GM19043 (cell line): ENCODE measurements around the gene SOAT1.
"Not testable (repeated sequence)": the region's sequence is repeated elsewhere in the genome, so short reads cannot be mapped to it uniquely, and the experiment has no call there.

Experiments
- ATAC-seq: cut with Tn5 transposase; IDR thresholded peaks from one replicate; pipeline ENCODE4 v1.9.1; 2021; ENCODE audit warnings: low read depth; ENCODE audit not compliant: unreplicated experiment

Gene SOAT1

DNA sequence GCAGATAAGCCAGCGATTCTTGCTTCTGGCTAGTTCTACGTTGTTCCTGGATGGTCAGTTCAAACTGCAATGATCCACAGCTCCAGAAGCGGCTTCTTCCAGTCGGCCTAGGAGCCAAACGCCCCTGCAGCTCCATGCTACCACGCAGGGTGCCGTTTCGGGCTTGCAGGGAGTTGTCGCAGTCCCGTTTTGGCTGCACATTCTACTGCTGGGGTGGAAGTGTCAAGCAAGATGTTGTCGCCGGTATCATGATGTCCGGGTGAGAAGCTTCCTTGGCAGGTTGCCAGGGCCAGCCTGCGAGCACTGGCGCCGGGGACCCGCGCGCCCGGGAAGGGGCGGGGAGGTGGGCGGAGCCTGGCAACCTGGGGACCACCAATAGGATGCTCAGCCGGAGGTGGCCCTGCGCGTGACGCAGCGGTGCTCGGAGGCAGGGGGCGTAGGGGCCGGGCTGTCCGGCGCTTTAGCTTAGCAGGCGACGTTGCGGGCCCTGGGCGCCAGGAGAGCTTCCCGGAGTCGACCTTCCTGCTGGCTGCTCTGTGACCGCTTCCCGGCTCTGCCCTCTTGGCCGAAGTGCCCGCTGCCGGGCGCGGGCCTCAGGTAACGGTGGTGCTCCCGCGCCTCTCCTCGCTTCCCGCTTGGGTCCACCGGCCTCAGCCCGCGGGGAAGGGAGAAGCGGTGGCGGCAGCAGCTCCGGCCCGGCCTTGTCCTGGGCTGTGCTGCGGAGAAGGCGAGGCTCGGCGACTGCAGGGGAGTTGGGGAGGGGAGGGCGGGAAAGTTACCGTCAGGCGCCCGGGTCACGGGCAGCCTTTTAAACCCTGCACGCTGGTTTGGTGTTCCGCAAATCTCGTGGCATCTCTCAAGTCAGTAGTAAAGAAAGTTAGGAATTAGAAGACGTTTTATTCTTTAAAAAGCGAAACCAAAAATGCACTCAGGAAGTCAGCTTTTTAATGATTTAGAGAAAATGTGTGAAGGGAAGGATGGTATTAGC, at the start of gene SOAT1:
SOAT1 (plus strand) TSS at position 458 of the 988 bp plus-strand sequence. CDS start 8,888 bp downstream, outside the sequence.
- ATAC-seq: peak; percentile 90

DNA sequence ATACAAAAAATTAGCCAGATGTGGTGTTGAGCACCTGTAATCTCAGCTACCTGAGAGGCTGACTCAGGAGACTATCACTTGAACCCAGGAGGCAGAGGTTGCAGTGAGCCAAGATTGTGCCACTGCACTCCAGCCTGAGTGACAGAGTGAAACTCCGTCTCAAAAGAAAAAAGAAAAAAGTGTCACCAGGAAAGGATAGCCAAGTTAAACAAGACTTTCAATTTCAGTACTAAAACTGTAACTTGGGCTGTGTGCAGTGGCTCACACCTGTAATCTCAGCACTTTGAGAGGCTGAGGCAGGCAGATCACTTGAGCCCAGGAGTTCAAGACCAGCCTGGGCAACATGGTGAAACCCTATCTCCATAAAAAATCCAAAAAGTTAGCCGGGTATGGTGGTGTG, 48.2 kb upstream of the SOAT1 start:
- ATAC-seq: not testable (repeated sequence)

DNA sequence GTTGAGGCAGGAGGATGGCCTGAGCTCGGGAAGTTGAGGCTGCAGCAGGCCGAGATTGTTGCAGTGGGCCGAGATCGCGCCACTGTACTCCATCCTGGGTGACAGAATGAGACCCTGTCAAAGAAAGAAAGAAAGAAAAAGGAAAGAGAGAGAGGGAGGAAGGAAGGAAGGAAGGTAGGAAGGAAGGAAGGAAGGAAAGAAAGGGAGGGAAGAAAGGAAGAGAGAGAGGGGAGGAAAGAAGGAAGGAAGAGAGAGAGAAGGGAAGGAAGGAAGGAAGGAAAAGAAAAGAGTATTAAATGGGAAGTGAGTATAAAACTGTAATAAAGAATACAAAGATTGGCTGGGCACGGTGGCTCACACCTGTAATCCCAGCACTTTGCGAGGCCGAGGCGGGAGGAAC, 45.7 kb upstream of the SOAT1 start:
- no peak for ATAC-seq

DNA sequence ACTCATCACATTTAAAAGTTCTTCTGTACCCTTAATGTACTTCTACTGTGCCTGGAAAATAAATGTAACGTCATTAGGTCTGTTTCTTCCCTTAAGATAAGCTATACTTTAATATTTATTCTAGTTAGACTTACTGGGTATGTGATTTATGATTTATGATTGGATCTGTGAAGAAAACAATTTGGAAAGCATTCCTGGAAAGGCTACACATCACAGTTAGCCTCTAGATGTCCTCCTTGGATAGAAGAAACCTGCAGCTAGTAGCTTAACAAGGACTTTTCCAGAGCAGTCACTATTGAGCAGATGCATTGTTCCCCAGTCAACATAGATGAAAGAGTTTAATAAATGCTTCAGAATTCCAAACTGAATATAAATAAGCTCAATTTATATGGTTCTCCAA, 41.9 kb upstream of the SOAT1 start:
- no peak for ATAC-seq

DNA sequence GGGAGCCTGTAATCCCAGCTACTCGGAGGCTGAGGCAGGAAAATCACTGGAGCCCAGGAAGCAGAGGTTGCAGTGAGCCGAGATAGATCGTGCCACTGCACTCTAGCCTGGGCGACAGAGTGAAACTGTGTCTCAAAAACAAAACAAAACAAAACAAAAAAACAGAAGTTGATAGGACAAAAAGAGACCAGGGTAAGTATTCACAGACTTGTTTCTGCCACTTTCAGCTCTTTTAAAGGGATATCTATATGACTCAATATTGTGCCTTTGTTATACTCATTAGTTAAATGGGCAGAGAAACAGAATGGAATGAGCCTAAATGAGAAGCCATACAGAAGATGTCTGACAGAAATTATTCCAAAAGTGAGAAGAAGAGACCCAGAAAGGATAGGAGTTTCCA, 41.0 kb upstream of the SOAT1 start:
- no peak for ATAC-seq

DNA sequence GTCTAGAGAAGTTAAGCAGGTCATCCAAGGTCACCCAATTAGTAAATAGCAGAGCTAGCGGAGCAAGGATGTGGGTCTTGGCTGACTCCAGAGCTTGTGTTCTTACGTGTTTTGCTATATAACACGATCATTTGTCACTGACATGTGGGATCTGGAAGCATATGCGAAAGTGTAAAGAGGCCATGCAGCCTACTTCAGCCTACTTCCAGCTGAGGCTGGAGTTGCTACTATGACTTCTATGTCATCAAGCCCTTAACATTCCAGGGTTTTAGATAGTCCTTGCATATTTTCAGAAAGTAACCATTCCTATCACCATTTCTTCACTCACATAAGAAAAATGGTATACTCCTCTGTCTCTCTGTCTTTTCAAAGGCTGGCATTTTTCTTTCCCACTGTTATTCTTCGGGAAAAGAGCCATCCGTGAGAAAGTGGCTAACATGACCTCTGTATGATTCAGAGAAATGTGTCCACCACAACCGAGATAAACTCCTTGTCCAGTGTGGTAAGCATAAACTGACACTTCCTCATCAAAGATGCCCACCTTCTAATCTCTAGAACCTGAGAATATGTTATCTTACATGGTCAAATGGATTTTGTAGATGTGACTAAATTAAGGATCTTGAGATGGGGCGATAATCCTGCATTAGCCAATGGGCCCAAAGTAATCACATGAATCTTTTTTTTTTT, 40.2 kb upstream of the SOAT1 start:
- no peak for ATAC-seq

DNA sequence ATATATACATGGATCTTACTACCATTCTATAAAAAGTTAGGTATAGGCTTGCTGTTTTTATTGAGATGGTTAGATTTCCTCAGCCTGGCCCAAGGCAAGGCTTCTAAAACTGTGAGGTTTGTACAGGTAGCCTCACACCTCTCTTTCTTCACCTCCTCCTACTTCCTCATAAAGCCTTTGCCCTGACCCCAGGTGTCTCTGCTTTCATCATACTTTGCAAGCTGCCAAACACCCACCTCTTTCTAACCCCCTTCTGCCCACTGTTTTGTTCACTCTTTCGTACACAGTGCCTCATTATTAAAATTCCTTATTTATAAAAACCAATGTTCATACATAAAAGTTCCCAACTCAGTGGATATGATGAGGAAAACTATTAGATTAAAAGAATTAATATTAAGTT, 31.4 kb upstream of the SOAT1 start:
- no peak for ATAC-seq

DNA sequence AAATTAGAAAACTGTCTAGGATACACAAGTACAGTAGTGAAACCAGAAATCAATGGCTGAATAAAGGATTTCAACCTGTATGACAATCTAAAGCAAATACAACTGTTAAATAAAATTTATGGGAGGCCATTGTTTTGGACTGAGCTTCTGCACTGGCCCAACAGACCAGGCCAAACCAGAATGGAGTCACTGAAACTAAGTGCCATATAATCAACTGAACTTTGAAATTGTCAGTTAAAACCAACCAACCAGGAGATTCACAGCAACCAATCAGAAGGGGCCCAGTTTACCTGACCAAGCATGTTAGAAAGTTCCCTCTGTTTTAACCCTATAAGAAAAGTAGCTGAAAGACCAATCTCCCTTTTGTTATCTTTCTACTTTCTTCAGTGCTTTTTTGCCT, 30.5 kb upstream of the SOAT1 start:
- no peak for ATAC-seq

DNA sequence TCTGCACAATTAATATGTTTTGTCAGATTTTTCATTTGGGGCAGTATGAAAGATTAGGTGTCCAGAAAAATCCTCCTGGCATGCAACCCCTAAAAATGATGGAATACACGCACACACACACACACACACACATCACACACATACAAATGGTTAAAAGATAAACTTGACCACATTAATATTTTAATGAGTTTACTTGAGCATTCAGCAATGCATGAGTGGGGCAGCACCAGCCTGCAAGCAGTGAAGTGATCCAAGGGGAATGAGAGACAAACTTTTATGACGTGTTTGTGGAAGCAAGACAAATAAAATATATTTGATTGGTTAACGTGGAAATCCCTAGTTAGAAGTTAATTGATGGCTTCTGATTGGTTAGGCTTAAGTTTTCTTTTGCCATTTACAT, 29.1 kb upstream of the SOAT1 start:
- ATAC-seq: no peak

DNA sequence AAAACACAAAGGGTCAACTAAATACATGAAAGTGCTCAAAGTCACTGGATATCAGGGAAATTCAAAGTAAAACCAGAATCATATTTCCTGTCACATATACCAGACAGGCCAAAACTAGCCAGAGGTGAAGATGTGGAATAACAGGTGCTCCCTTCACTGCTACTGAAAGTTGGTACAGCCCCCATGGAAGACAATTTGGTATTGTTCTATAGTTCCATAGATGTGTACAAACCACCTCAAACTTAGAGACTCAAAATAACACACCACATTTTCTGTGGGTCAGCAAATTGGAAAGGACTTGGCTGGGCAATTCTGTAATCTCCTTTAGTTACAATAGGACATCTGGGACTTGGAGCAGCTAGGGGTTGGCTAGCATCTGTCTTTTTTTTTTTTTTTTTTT, 24.5 kb upstream of the SOAT1 start:
- ATAC-seq: no peak

DNA sequence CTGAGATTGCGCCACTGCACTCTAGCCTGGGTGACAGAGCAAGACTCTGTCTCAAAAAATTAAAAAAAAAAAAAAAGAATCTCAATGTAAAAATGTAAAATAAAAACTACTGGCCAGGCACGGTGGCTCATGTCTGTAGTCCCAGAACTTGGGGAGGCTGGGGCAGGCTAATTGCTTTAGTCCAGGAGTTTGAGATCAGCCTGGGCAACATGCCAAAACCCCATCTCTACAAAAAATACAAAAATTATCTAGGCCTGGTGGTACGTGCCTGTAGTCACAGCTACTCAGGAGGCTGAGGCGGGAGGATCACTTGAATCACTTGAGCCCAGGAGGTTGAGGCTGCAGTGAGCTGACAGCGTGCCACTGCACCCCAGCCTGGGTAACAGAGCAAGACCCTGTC, 19.2 kb upstream of the SOAT1 start:
- not testable (repeated sequence) for ATAC-seq

DNA sequence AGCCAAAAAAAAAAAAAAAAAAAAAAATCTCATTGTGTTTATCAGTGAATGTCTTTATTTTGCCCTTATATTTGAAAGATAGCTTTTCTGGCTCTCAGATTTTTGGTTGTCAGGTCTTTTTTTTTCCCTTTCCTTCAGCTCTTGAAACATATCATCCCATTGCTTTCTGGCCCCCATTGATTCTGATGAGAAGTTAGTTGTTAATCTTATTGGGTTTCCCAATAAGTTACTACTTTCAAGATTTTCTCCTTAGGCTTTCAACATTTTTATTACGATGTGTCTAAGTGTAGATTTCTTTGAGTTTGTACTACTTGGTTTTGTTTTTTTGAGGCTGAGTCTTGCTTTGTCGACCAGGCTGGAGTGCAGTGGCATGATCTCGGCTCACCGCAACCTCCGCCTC, 14.7 kb upstream of the SOAT1 start:
- no peak for ATAC-seq

DNA sequence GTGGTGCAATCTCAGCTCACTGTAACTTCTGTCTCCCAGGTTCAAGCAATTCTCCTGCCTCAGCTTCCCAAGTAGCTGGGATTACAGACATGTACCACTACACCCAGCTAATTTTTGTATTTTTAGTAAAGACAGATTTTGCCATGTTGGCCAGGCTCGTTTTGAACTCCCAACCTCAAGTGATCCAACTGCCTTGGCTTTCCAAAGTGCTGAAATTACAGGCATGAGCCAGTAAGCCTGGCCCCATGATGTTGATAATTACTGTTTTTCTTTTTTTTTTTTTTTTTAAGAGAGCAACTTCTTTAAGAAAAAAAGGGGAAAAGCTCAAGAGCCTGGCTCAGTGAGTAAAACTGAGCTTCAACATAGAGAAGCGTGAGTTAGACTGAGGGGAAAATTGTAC, 9.6 kb upstream of the SOAT1 start:
- no peak for ATAC-seq

DNA sequence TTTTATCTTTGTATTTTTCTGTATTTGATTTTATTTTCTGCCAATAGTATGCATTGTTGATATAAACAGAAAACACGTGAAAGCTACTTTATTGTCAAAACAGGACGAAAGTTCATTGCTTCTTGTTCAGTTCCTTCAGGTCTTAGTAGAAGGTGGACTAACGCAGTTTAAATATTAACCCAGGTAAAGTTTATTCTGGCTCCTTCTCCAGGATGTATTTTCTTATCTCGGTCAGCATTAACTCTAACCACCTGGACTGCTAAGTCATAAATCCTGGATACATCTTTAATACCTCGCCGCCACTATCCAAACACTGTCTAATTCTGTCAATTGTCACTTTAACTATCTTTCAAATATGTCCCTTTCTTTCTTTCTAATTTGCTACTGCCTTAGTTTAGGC, 5.7 kb upstream of the SOAT1 start:
- ATAC-seq: no peak

DNA sequence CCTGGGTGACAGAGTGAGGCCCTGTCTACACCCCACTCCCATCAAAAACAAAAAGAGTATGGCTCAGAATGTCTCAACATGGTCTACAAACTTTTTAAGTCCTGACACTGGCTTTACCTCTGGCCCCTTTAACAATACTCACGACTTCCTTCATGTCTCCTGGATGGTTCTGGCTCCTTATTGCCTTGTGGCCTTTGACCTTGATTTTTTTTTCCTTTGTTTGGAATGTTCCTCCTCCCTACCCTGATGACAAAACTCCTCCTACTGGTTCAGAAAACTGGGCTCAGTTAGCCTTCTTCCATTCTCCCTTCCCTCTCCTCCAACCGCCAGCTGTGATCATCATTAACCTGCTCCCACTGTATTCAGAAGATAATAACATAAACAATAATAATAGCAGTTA, 4.6 kb upstream of the SOAT1 start:
- no peak for ATAC-seq

DNA sequence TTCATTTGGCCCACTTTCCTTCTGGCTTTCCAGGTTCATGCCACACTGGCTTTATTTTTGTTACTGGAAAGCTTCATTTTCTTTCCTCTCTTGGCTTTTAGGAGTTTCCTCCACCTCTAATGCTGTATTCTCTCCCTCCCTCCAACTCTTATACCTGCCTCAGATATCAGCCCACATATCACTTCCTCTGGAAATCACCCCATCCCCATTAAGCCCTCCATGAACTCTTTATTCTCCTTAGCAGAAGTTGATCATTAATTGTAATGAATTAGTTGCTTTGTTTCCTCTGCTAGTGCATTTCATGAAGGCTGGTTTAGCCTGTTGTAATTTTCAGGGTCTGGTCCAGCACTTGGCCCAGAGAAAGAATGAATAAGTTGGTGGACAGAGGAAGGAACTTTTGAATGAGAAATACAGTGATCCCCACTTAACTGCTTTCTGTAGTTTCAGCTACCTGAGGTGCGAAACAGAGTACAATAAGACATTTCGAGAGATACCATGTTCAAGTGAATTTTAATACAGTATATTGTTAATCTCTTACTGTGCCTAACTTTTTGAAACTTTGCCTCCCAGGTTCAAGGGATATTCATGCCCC, 1.7 kb downstream of the SOAT1 start:
- ATAC-seq: no peak

DNA sequence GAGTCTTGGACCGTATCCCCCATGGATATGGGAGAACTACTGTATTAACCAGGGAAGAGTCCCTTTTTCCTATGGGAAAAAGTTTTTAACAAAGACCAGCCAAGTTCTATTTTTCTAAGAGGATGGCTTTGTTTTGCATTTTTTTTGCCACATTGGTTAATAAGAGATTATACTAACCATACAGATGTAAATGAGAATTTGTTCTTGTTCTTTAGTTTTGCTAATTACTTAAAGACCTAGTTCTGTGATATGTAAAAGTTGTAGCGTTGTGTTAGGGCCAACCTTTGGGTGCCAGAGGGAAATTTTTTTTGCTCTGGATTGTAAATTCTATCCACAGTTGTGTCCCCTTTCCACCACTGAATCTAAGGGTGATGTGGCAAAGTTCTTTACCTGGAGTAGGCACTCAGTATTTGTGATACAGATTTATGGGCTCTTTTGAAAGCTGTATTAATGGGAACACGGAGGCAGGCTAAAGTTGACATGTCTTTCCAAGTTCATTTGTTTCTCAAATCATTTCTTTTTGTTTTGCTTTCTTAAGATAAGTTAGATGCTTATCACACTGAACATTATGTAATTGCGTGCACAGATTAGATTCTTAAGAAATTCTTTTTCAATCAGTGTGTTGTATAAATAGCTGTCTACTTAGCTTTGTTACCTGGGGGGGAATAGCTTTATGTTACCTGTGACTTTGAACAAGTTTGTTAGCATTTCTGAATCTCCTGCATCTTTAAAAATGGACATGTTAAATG, 2.9 kb downstream of the SOAT1 start:
- no peak for ATAC-seq

DNA sequence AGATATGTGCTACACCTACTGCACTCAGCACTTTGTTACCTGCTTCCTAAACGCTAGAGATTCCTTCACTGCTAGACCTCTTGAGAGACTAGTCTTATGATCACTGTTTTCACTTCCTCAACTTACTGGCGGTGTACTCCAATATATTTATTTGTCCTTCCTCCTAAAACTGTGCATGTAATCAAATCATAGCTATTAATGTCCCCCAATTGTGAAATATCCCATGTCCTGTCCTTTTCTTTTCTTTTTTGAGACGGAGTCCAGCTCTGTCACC, 3.4 kb downstream of the SOAT1 start:
- ATAC-seq: no peak

DNA sequence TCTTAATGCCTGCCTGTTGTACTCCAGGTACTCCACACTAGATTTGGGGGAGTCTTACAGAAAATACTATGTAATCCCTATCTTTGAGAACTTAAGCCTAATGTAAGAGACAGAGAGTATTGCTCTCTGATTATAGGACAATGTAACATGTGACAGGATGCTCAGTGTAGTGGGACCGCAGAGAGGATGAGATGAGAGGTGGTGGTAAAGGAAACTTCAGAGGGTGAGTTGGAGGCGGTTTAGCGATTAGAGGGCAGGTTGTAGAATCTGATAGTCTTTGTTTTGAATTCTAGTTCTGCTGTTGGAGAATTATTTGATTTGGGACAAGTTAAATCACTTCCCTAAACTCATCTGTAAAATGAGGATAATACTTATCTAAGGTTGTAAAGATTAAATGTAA, 5.4 kb downstream of the SOAT1 start:
- peak; percentile 89 for ATAC-seq

DNA sequence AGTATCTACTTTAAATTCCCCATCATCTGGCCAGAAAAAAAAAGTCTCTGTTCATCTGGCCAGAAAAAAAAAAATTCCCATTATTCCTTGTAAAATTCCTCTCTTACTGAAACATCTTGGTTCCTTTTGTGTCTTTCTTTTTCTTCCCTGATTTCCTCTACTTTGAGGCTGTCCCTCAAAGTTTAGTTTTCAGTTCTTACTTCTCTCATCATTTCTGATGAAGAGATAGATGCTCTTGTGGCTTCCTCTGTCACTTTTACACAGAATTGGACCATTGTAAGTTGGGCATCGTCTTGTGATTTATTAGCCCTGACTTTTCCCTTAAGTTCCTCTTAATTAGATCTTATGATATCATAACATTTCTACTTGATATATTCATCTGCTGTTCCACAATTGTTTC, 6.5 kb downstream of the SOAT1 start:
- no peak for ATAC-seq

DNA sequence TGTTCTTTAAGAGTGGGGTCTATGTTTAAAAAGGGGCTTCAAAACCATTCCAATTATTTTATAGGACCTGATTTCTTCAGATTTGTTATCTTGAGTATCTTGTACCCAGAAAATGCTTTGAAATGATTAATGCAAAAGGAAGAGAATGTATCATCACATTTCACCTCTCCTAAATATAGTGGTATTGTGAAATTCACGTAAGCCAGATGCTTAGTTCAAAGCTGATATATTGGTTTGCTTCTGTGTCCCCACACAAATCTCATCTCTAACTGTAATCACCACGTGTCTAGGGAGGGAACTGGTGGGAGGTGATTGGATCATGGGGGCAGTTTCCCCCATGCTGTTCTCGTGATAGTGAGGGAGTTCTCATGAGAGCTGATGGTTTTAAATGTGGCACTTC, 8.5 kb downstream of the SOAT1 start:
- no peak for ATAC-seq
